GM12875 (cell line): ENCODE results near the gene TRPV2.
A peak's percentile ranks its signal among the peaks of the same experiment; 100 is the strongest.
"Not testable (repeated sequence)": the region's sequence is repeated elsewhere in the genome, so short reads cannot be mapped to it uniquely, and the experiment has no call there.

Experiments used
- H3K4me3 ChIP-seq: one replicate; pipeline ENCODE4 v1.5.1; 2011; ENCODE audit warnings: low read depth, low read length, control low read depth
- TF ChIP-seq, protein P1 (sequence below): IDR thresholded peaks from 2 replicates; pipeline ENCODE4 v1.5.1; 2011; ENCODE audit warnings: low read depth, mild to moderate bottlenecking, control low read depth, inconsistent platforms, low read length, moderate library complexity, borderline replicate concordance; ENCODE audit not compliant: insufficient read depth

Gene TRPV2

DNA sequence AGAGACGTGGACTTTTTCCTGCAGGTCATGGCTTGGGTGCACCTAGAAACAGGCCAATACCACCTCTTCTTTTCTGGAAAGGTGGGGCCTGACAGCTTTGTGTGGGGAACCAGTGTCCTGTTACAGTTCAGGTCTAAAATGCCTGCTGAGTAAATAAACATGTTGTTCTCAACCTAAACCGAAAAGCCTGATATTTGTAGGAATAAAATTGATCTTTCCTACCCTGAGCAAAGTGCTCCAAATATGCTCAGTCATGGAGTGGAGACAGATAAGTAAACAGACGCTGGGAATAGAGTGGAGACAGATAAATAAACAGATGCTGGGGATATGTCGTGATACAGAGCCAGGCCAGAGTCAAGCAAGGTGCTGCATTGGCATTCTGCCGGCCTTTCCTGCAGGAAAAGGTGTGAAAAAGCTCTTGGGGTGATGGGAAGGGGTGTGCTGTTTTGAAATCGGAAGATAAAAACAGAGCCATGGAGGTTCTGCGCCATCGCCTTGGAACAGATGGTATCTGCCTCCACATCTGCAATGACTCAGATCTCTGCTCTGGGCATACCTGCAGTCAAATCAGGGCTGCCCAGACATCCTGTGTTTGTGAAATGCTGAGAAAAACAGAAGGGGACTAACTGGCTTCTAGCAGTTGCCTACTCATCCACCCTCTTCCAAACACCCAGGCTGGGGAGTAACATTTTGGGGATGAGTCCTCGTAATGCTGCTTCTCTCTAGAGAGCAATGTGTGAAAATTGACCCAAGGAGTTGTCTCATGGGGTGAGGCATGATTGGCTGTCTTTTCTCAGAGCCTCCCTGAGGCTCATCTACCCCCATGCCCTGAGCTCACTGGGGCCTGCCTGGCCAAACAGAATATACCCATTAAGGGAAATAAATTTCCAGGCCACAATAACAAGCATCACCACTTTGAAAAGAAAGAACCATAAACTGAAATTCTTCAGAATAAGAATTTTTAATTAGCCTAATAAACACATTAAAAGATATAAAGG lies 16.8 kb upstream of the TRPV2 start:
- H3K4me3 ChIP-seq, result no peak overlapping the region
- TF ChIP-seq, protein P1, sequence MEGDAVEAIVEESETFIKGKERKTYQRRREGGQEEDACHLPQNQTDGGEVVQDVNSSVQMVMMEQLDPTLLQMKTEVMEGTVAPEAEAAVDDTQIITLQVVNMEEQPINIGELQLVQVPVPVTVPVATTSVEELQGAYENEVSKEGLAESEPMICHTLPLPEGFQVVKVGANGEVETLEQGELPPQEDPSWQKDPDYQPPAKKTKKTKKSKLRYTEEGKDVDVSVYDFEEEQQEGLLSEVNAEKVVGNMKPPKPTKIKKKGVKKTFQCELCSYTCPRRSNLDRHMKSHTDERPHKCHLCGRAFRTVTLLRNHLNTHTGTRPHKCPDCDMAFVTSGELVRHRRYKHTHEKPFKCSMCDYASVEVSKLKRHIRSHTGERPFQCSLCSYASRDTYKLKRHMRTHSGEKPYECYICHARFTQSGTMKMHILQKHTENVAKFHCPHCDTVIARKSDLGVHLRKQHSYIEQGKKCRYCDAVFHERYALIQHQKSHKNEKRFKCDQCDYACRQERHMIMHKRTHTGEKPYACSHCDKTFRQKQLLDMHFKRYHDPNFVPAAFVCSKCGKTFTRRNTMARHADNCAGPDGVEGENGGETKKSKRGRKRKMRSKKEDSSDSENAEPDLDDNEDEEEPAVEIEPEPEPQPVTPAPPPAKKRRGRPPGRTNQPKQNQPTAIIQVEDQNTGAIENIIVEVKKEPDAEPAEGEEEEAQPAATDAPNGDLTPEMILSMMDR, result no peak

DNA sequence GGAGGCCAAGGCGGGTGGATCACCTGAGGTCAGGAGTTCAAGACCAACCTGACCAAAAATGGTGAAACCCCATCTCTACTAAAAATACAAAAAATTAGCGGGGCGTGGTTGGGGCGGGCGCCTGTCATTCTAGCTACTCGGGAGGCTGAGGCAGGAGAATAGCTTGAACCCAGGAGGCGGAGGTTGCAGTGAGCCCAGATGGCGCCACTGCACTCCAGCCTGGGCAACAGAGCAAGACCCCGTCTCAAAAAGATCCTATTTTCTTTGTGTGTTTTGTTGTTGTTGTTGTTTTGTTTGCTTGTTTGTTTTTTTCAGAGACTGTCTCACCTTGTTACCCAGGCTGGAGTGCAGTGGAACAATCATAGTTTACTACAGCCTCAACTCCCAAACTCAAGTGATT lies 11.5 kb upstream of the TRPV2 start:
- not testable (repeated sequence) for H3K4me3 ChIP-seq

GRCh38 chr17:16406742-16407674 lies 8.4 kb upstream of the TRPV2 start:
- peak overlapping the region; percentile 66 for H3K4me3 ChIP-seq
- TF ChIP-seq, protein P1, result 0 out of 2 replicates have a peak, but pooled peaks have one; percentile 22

- peak overlapping the region; percentile 39 for H3K4me3 ChIP-seq
- TF ChIP-seq, protein P1, result no peak
These were observed 7.3 kb upstream of the TRPV2 start for GRCh38 chr17:16407911-16408588.

DNA sequence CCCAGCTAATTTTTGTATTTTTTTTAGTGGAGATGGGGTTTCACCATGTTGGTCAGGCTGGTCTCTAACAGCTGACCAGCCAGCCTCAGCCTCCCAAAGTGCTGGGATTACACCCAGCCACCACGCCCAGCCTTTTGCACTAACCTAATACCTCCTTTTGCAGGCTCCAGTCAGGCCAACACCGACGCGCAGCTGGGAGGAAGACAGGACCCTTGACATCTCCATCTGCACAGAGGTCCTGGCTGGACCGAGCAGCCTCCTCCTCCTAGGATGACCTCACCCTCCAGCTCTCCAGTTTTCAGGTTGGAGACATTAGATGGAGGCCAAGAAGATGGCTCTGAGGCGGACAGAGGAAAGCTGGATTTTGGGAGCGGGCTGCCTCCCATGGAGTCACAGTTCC lies 2.0 kb downstream of the TRPV2 start:
- TF ChIP-seq, protein P1, result no peak
- H3K4me3 ChIP-seq, result no peak overlapping the region

GRCh38 chr17:16417896-16418684 lies 2.7 kb downstream of the TRPV2 start:
- H3K4me3 ChIP-seq, result peak overlapping the region; percentile 11
- TF ChIP-seq, protein P1, result no peak
